Fibroblast of pulmonary artery (primary cell): ENCODE measurements around the gene ATP1A4.

Source experiments
- DNase-seq: peaks from one replicate; pipeline ENCODE4 v3.0.0-alpha.2; 2010; ENCODE audit warnings: low read depth
- H3K4me3 ChIP-seq: replicated peaks from 2 replicates; pipeline ENCODE4 v1.5.1; 2011; ENCODE audit warnings: low read depth, mild to moderate bottlenecking, control low read depth, low read length, moderate library complexity
- TF ChIP-seq, protein P1 (sequence below): IDR thresholded peaks from 2 replicates; pipeline ENCODE4 v1.5.1; 2011; ENCODE audit warnings: mild to moderate bottlenecking, control low read depth, low read length, inconsistent platforms; ENCODE audit errors: missing control alignments

The ATP1A4 gene

DNA sequence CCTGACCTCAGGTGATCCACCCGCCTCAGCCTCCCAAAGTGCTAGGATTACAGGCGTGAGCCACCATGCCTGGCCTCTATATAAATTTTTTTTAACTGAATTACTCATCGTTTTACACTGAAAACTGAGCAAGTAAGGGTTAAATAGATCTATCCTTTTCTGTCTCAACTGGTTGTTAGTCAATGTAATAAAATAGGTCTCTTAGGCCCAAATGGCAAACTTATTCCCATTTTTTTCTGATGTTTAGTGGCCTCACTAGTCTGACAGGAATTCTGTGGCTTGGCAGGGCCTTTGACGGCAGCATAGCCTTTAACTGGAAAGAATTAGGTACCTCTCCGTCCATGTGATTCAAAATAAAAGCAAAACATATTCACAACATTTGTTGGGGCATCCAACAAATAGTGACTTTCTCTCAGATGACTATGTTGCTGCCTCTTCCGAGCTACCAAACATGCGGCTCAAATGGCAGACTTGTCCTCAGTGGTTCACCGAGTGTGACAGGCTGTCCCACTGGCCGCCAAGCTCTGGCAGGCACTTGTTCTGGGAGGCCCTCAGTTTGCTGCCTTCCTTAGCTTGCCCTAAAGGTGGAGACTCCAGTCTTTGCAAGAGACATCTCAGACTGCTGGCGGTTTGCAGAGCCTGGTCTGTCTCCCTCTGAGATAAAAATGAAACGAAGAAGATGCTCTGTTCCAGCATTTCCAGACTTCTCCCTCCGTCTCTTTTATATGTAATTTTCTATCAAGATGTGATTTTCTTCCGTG is 17.4 kb downstream of the ATP1A4 start:
- TF ChIP-seq, protein P1, sequence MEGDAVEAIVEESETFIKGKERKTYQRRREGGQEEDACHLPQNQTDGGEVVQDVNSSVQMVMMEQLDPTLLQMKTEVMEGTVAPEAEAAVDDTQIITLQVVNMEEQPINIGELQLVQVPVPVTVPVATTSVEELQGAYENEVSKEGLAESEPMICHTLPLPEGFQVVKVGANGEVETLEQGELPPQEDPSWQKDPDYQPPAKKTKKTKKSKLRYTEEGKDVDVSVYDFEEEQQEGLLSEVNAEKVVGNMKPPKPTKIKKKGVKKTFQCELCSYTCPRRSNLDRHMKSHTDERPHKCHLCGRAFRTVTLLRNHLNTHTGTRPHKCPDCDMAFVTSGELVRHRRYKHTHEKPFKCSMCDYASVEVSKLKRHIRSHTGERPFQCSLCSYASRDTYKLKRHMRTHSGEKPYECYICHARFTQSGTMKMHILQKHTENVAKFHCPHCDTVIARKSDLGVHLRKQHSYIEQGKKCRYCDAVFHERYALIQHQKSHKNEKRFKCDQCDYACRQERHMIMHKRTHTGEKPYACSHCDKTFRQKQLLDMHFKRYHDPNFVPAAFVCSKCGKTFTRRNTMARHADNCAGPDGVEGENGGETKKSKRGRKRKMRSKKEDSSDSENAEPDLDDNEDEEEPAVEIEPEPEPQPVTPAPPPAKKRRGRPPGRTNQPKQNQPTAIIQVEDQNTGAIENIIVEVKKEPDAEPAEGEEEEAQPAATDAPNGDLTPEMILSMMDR, result no peak
- H3K4me3 ChIP-seq, result no peak overlapping the region
- no peak for DNase-seq

DNA sequence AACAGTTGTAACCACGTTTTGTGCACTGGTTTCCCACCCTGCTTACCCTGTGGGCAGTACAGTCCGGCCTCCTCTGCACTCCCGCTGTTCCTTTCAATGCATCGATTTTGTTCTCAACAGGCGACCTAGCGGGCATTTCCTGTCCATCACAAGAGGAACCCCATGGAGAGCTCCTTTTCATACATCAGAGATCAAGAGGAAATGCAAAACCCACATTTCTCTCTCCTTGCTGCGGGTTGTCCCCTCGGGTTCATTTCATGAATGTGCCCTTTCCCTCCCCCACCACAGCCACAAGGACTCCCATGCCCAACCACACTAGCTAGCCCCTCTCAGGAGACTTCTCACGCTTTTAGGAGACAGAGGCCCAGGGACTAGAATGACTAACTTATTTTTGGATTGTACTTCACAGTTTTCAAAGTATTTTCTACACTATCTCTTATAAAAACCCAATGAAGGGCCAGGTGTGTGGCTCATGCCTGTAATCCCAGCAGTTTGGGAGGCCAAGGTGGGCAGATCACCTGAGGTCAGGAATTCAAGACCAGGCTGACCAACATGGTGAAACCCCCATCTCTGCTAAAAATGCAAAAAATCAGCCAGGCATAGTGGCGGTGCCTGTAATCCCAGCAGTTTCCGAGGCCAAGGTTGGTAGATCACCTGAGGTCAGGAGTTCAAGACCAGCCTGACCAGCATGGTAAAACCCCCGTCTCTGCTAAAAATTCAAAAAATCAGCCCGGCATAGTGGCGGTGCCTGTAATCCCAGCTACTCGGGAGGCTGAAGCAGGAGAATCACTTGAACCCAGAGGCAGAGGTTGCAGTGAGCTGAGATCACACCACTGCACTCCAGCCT is 18.4 kb downstream of the ATP1A4 start:
- no peak overlapping the region for H3K4me3 ChIP-seq
- TF ChIP-seq, protein P1, result no peak
- no peak for DNase-seq

DNA sequence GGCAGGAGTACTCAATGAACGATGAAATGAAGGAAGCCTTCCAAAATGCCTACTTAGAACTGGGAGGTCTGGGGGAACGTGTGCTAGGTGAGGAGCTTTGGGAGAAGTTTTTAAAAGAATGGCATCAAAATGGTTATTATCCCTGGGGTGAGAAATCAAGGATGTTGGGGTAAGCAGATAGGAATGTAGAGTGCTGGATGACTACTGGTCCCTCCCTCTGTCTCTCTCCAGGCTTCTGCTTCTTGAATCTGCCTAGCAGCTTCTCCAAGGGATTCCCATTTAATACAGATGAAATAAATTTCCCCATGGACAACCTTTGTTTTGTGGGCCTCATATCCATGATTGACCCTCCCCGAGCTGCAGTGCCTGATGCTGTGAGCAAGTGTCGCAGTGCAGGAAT is 20.0 kb downstream of the ATP1A4 start:
- no peak overlapping the region for H3K4me3 ChIP-seq
- TF ChIP-seq, protein P1, result no peak
- DNase-seq, result no peak

DNA sequence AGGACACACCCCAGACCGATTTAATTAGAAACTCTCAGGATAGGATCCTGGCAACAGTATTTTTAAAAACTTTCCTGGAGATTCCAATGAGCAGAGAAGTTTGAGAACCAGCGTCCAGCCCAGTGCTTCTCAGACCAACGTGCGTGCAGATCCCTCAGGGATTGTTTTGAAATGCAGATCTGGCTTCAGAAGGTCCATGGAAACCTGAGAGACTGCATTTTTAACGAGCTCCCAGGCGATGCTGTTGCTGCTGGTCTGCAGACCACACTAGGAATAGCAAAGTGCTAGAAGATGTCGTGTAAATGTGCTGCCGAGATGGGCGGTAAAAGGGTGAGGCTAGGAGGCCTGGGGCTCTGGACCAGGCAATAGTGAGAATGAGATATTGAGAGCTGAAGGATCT is 20.6 kb downstream of the ATP1A4 start:
- H3K4me3 ChIP-seq, result no peak overlapping the region
- no peak for DNase-seq
- TF ChIP-seq, protein P1, result no peak

DNA sequence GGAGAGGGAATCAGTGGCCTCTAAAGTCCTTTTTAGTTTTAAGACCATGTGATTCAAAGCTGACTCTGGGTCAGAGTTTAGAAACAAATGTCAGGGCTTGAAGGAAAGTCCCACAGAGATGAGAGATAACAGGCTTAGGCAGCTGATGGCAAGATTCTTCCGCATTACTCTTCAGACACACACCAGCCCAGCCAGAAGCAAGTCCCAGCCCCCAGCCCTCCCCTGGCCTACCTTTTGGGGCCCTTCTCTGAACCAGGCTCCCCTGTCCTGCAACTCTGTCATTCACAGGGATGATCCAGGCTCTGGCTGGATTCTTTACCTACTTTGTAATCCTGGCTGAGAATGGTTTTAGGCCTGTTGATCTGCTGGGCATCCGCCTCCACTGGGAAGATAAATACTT is 25.8 kb downstream of the ATP1A4 start:
- no peak overlapping the region for H3K4me3 ChIP-seq
- TF ChIP-seq, protein P1, result no peak
- DNase-seq, result no peak

DNA sequence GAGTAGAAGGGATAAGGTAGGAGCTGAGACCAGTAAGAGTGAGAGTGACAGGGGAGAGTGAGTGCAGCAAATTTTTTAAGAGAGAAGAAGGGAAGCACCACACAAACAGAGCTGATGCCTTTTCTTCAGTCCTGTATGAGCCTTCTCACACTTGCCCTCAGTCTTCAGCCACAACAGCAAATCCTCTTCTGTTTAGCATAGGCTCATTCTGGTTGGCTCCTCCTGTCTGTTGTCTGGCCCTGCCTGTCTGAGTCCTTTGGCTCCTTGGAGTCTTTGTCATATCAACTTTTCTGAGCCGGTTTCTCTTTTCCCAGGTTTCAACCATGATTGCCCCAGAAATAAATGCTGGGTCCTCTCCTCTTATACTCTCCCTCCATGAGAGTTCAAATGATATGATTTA is 26.3 kb downstream of the ATP1A4 start:
- TF ChIP-seq, protein P1, result no peak
- no peak for DNase-seq
- no peak overlapping the region for H3K4me3 ChIP-seq
